Subcutaneous adipose tissue (tissue), 4 donors: Measurements from ENCODE around the gene EPN3. TPM values are rescaled to one million over a fixed set of nuclear protein-coding genes. Genes with fewer than 3 reads are reported as not detected.

Source experiments
- CTCF ChIP-seq: fragments of 450-650 bp; IDR thresholded peaks from one replicate; pipeline ENCODE4 v1.5.1; 2016; ENCODE audit warnings: low read depth, mild to moderate bottlenecking, control low read depth, antibody characterized with exemption, moderate library complexity
- total RNA-seq, 4 donors: library from RNA; depleted of rRNA; stranded (reverse); fragments of >200 nt; gene quantifications; one replicate each; pipeline ENCODE4 v1.1.0, GENCODE V29; 2016

Gene EPN3
- total RNA-seq, 4 donors from 2014 or later = not detected

GRCh38 chr17:50535407-50535806 lies 2.9 kb downstream of the EPN3 start:
- TF ChIP-seq CTCF = no peak

- TF ChIP-seq CTCF = no peak
Observed at GRCh38 chr17:50536683-50537646, 4.4 kb downstream of the EPN3 start.

GRCh38 chr17:50537721-50538548 lies 5.4 kb downstream of the EPN3 start:
- no peak for TF ChIP-seq CTCF

GRCh38 chr17:50538549-50539410 lies 6.2 kb downstream of the EPN3 start:
- no peak for TF ChIP-seq CTCF

GRCh38 chr17:50539762-50540559 lies 7.4 kb downstream of the EPN3 start:
- TF ChIP-seq CTCF = no peak

GRCh38 chr17:50540560-50541401 lies 8.2 kb downstream of the EPN3 start:
- TF ChIP-seq CTCF = no peak
